Peyer's patch (tissue), 4 donors: ENCODE data around the gene AGAP1.

Experiments
- CTCF ChIP-seq, 6 experiments: fragments of 450-650 bp in 4 of 6; fragments of 200-600 bp in 2 of 6; sonication (generic) in 1 of 6; IDR thresholded peaks; one replicate each; pipeline ENCODE4 v1.5.1; 2017 to 2019; ENCODE audit warnings: antibody characterized with exemption in 6 of 6, mild to moderate bottlenecking in 3 of 6, moderate library complexity in 1 of 6
- POLR2A ChIP-seq, 2 donors: fragments of 450-650 bp; IDR thresholded peaks; one replicate each; pipeline ENCODE4 v1.5.1; 2017; ENCODE audit warnings: antibody characterized with exemption in 2 of 2, mild to moderate bottlenecking in 2 of 2, moderate library complexity in 2 of 2

- TF ChIP-seq CTCF (IDR thresholded peaks at IDR 0.05) (peak in 4 of 6 experiments; percentile 58 to 73 (median 71)), POLR2A (IDR thresholded peaks at IDR 0.05) (no peak)
Observed at GRCh38 chr2:235779444-235779896, 285.6 kb downstream of the AGAP1 start.
